ENCODE data around the gene TRPC4AP. TPM values are rescaled to one million over a fixed set of nuclear protein-coding genes. Genes with fewer than 3 reads are reported as not detected.
A peak's percentile ranks its signal among the peaks of the same experiment; 100 is the strongest.

Gene TRPC4AP
- total and polyA plus RNA-seq, 2 of the 8 experiments (the other 6 are each of a cell fraction or from before 2014, with no cell fraction given) = 73.1 to 74.8 TPM

DNA sequence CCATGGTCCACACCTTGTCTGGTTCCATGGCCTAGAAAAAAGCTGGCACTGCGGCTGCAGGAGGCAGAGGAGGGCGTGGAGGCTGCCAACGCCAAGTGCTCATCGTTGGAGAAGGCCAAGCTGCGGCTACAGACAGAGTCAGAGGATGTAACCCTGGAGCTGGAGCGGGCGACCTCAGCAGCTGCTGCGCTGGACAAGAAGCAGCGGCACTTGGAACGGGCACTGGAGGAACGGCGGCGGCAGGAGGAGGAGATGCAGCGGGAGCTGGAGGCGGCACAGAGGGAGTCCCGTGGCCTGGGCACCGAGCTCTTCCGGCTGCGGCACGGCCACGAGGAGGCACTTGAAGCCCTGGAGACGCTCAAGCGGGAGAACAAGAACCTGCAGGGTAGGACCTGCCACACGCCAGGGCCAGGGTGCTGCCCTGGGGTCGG lies 93.6 kb downstream of the TRPC4AP start:
- FAIRE-seq = no peak
- POLR2A ChIA-PET (ENCODE audit: partially characterized antibody) = interaction anchor here (1.1 to 1.7 kb wide), 5 partner anchors 11 to 64 kb away, joined by 3 to 4 read pairs (median 4); partner anchors contain the start of genes GSS and MYH7B
- TF ChIP-seq EP300 (IDR thresholded peaks at IDR 0.05; ENCODE audit: borderline replicate concordance in 1 of 2, low read depth in 2 of 2, low read length in 2 of 2) = no peak
- TF ChIP-seq, protein P1, sequence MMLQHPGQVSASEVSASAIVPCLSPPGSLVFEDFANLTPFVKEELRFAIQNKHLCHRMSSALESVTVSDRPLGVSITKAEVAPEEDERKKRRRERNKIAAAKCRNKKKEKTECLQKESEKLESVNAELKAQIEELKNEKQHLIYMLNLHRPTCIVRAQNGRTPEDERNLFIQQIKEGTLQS (IDR thresholded peaks at IDR 0.05; ENCODE audit: insufficient read depth, low read depth, low read length) = no peak
- no peak for TF ChIP-seq EZH2 (IDR thresholded peaks at IDR 0.05; ENCODE audit: low read depth, low read length, severe bottlenecking)
- TF ChIP-seq SAP30 (IDR thresholded peaks at IDR 0.05; ENCODE audit: insufficient read depth, insufficient replicate concordance, low read length) = no peak
- TF ChIP-seq, protein P2, sequence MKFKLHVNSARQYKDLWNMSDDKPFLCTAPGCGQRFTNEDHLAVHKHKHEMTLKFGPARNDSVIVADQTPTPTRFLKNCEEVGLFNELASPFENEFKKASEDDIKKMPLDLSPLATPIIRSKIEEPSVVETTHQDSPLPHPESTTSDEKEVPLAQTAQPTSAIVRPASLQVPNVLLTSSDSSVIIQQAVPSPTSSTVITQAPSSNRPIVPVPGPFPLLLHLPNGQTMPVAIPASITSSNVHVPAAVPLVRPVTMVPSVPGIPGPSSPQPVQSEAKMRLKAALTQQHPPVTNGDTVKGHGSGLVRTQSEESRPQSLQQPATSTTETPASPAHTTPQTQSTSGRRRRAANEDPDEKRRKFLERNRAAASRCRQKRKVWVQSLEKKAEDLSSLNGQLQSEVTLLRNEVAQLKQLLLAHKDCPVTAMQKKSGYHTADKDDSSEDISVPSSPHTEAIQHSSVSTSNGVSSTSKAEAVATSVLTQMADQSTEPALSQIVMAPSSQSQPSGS (IDR thresholded peaks at IDR 0.05; ENCODE audit: low read length) = no peak
- TF ChIP-seq, protein P3, sequence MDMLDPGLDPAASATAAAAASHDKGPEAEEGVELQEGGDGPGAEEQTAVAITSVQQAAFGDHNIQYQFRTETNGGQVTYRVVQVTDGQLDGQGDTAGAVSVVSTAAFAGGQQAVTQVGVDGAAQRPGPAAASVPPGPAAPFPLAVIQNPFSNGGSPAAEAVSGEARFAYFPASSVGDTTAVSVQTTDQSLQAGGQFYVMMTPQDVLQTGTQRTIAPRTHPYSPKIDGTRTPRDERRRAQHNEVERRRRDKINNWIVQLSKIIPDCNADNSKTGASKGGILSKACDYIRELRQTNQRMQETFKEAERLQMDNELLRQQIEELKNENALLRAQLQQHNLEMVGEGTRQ (IDR thresholded peaks at IDR 0.05; ENCODE audit: low read length) = no peak
- no peak for TF ChIP-seq RAD21 (IDR thresholded peaks at IDR 0.05 in 1 of 2, conservative IDR thresholded peaks at IDR 0.05 in 1 of 2; ENCODE audit: low read depth in 2 of 2, low read length in 2 of 2)
- TF ChIP-seq SUZ12 (IDR thresholded peaks at IDR 0.05; ENCODE audit: low read length) = no peak

More for the DNA sequence above, 93.6 kb downstream of the TRPC4AP start:
- WGBS, 2 experiments (ENCODE audit: extremely low coverage in 1 of 2, insufficient coverage in 1 of 2, insufficient read length in 1 of 2, insufficient replicate concordance in 2 of 2, low coverage in 1 of 2, low lambda C conversion rate in 2 of 2, missing lambda C conversion rate in 1 of 2) = 94% methylated on average over 25 of the region's 25 CpGs; no CpG with 5 or more reads in 1 of the 2 experiments
- no peak overlapping the region for H3K18ac ChIP-seq (ENCODE audit: extremely low read depth, low read length)
- peaks cover 4 to 28% (median 21%) of the 10 kb centered on the region in 4 experiments; a peak in 5 of 8 replicates for H3K36me3 ChIP-seq (ENCODE audit: control insufficient read depth in 2 of 4, insufficient read depth in 4 of 4, low read length in 3 of 4)
- H2BK12ac ChIP-seq (ENCODE audit: low read depth, low read length) = no peak overlapping the region
- peaks cover 0 to 2% (median 0%) of the 10 kb centered on the region in 4 experiments; a peak in 2 of 7 replicates for H3K4me1 ChIP-seq (replicated peaks in 1 of 4; ENCODE audit: control insufficient read depth in 3 of 4, insufficient read depth in 4 of 4, low read length in 3 of 4)
- no peak overlapping the region for H3K4me3 ChIP-seq (ENCODE audit: extremely low read depth in 1 of 4, insufficient read depth in 2 of 4, low read depth in 3 of 4, low read length in 4 of 4)
- no peak overlapping the region for H4K8ac ChIP-seq (ENCODE audit: extremely low read depth, insufficient read depth, low read length)
- no peak overlapping the region for H3K23ac ChIP-seq (ENCODE audit: insufficient read length)
- CTCF ChIA-PET (ENCODE audit: partially characterized antibody) = interaction anchor here (0.8 to 4.7 kb wide), 17 partner anchors 10 to 169 kb away, joined by 3 to 64 read pairs (median 4); partner anchors contain the start of genes ACSS2 and GGT7
- no peak overlapping the region for H2BK120ac ChIP-seq (replicated peaks; ENCODE audit: low read depth, low read length)
- H4K5ac ChIP-seq (ENCODE audit: insufficient read length, low read depth, low read length) = no peak overlapping the region
- peak overlapping the region; percentile 24; the same call in 1 of the 2 replicates for H2BK5ac ChIP-seq (ENCODE audit: low read depth, low read length)
- no peaks in the 10 kb centered on the region for H3K9me3 ChIP-seq (ENCODE audit: insufficient read depth in 2 of 2, low read depth in 1 of 2, low read length in 1 of 2)
- H3K27me3 ChIP-seq (replicated peaks in 1 of 4; ENCODE audit: control insufficient read depth in 3 of 4, extremely low read depth in 1 of 4, insufficient read depth in 3 of 4, low read length in 3 of 4) = no peaks in the 10 kb centered on the region
- no peak overlapping the region for H3K4me2 ChIP-seq (ENCODE audit: insufficient read depth in 1 of 2, low read depth in 2 of 2, low read length in 2 of 2)
- H3K23me2 ChIP-seq (ENCODE audit: low read depth, low read length) = no peaks in the 10 kb centered on the region; the same call in 1 of the 2 replicates
- no peak overlapping the region for H2AK5ac ChIP-seq (ENCODE audit: low read depth, low read length)
- H4K20me1 ChIP-seq (replicated peaks in 1 of 2; ENCODE audit: control insufficient read depth in 1 of 2, insufficient read depth in 2 of 2, low read length in 2 of 2) = peaks cover 6 to 9% of the 10 kb centered on the region in 2 experiments
- H3K79me1 ChIP-seq (ENCODE audit: low read depth, low read length) = no peaks in the 10 kb centered on the region
- H3K27ac ChIP-seq (ENCODE audit: low read depth, low read length) = no peak overlapping the region
- no peak overlapping the region for H3K4ac ChIP-seq (replicated peaks; ENCODE audit: insufficient read length, low read depth, low read length)
- no peak overlapping the region for H2BK15ac ChIP-seq (ENCODE audit: low read length)
- no peak overlapping the region for H3K56ac ChIP-seq (replicated peaks; ENCODE audit: insufficient read length, low read depth, low read length)
- H4K91ac ChIP-seq (replicated peaks; ENCODE audit: insufficient read length, low read length) = no peak overlapping the region
- no peak for DNase-seq (ENCODE audit: low read depth in 1 of 2, low spot score in 2 of 2)
- H3K14ac ChIP-seq (ENCODE audit: insufficient read length) = no peak overlapping the region
- no peak overlapping the region for H2AFZ ChIP-seq (ENCODE audit: low read length)
- H3K79me2 ChIP-seq (ENCODE audit: control insufficient read depth in 1 of 2, insufficient read depth in 2 of 2, low read length in 2 of 2) = no peaks in the 10 kb centered on the region
- no peak overlapping the region for H3K9ac ChIP-seq (replicated peaks in 1 of 4; ENCODE audit: extremely low read depth in 1 of 4, low read depth in 3 of 4, low read length in 3 of 4)
- no peak overlapping the region for H2BK20ac ChIP-seq (ENCODE audit: low read length)

Measured in H1 (cell line).